GM06990 (cell line): ENCODE data around the gene TMEM117.

Experiments used
- DNase-seq: peaks from one replicate; pipeline ENCODE4 v3.0.0-alpha.2; 2011; ENCODE audit not compliant: insufficient read length; ENCODE audit errors: extremely low read depth
- H3K27me3 ChIP-seq: replicated peaks from 2 replicates; pipeline ENCODE4 v1.6.0; 2011; ENCODE audit warnings: low read length; ENCODE audit not compliant: control insufficient read depth, insufficient read depth
- H3K36me3 ChIP-seq: 2 replicates; pipeline ENCODE4 v1.5.1; 2011; ENCODE audit warnings: low read length; ENCODE audit not compliant: control insufficient read depth, insufficient read depth
- H3K4me3 ChIP-seq: replicated peaks from 2 replicates; pipeline ENCODE4 v1.5.1; 2011; ENCODE audit warnings: low read depth, mild to moderate bottlenecking, control low read depth, low read length
- CTCF ChIP-seq: IDR thresholded peaks from 2 replicates; pipeline ENCODE4 v1.5.1; 2011; ENCODE audit warnings: low read length, control low read depth, mild to moderate bottlenecking, inconsistent platforms; ENCODE audit not compliant: insufficient read depth, poor library complexity, severe bottlenecking

The TMEM117 gene

GRCh38 chr12:44385964-44386363 lies 550.1 kb downstream of the TMEM117 start:
- no peak overlapping the region for H3K4me3 ChIP-seq
- no peak for TF ChIP-seq CTCF
- no peaks in the 10 kb centered on the region for H3K27me3 ChIP-seq
- no peaks in the 10 kb centered on the region for H3K36me3 ChIP-seq
- no peak for DNase-seq

GRCh38 chr12:44387581-44387980 lies 551.7 kb downstream of the TMEM117 start:
- DNase-seq = no peak
- no peak for TF ChIP-seq CTCF
- Histone ChIP-seq H3K36me3 (no peaks in the 10 kb centered on the region), H3K4me3 (no peak overlapping the region), H3K27me3 (no peaks in the 10 kb centered on the region)

GRCh38 chr12:44389038-44389437 lies 553.2 kb downstream of the TMEM117 start:
- no peak overlapping the region for H3K4me3 ChIP-seq
- no peaks in the 10 kb centered on the region for H3K36me3 ChIP-seq
- DNase-seq = no peak
- no peaks in the 10 kb centered on the region for H3K27me3 ChIP-seq
- no peak for TF ChIP-seq CTCF

- Histone ChIP-seq H3K27me3 (no peaks in the 10 kb centered on the region), H3K36me3 (no peaks in the 10 kb centered on the region), H3K4me3 (no peak overlapping the region)
- no peak for TF ChIP-seq CTCF
- DNase-seq = no peak
These were observed 554.0 kb downstream of the TMEM117 start for GRCh38 chr12:44389896-44390295.

GRCh38 chr12:44397631-44398030 lies 561.8 kb downstream of the TMEM117 start:
- no peak overlapping the region for H3K4me3 ChIP-seq
- DNase-seq = no peak
- TF ChIP-seq CTCF = no peak
- H3K36me3 ChIP-seq = no peaks in the 10 kb centered on the region
- no peaks in the 10 kb centered on the region for H3K27me3 ChIP-seq

GRCh38 chr12:44403185-44403584 lies 567.3 kb downstream of the TMEM117 start:
- H3K4me3 ChIP-seq = no peak overlapping the region
- H3K27me3 ChIP-seq = no peaks in the 10 kb centered on the region
- DNase-seq = no peak
- no peaks in the 10 kb centered on the region for H3K36me3 ChIP-seq
- no peak for TF ChIP-seq CTCF
